Skeletal muscle tissue (tissue), 5 donors: Measurements from ENCODE around the gene FALEC. TPM values are rescaled to one million over a fixed set of nuclear protein-coding genes. Genes with fewer than 3 reads are reported as not detected.

Source experiments
- H3K27ac ChIP-seq: one replicate; pipeline ENCODE4 v1.7.0; 2013; ENCODE audit warnings: mild to moderate bottlenecking, low read depth, low read length, inconsistent platforms
- H3K27me3 ChIP-seq, 3 donors: one replicate each; pipeline ENCODE4 v1.7.0; 2013; ENCODE audit warnings: low read length in 3 of 3; ENCODE audit not compliant: control insufficient read depth in 3 of 3, insufficient read depth in 3 of 3
- H3K36me3 ChIP-seq, 3 donors: one replicate each; pipeline ENCODE4 v1.7.0; 2013; ENCODE audit warnings: low read length in 3 of 3; ENCODE audit not compliant: control insufficient read depth in 3 of 3, insufficient read depth in 3 of 3
- H3K4me1 ChIP-seq, 3 donors: one replicate each; pipeline ENCODE4 v1.7.0; 2013; ENCODE audit warnings: low read length in 3 of 3, mild to moderate bottlenecking in 3 of 3; ENCODE audit not compliant: control insufficient read depth in 3 of 3, insufficient read depth in 3 of 3
- H3K4me3 ChIP-seq, 3 donors: one replicate each; pipeline ENCODE4 v1.7.0; 2013; ENCODE audit warnings: low read length in 3 of 3
- H3K9ac ChIP-seq, 3 donors: one replicate each; pipeline ENCODE4 v1.7.0; 2013; ENCODE audit warnings: low read length in 3 of 3, mild to moderate bottlenecking in 3 of 3, moderate library complexity in 2 of 3, low read depth in 1 of 3
- H3K9me3 ChIP-seq, 3 donors: one replicate each; pipeline ENCODE4 v1.7.0; 2013; ENCODE audit warnings: low read length in 3 of 3; ENCODE audit not compliant: control insufficient read depth in 3 of 3
- small RNA-seq: library from RNA; depleted of rRNA; stranded (forward); fragments of <200 nt; gene quantifications from one replicate; pipeline ENCODE3, GENCODE V24; 2014
- total RNA-seq: library from RNA; depleted of rRNA; stranded (reverse); fragments of >200 nt; gene quantifications from one replicate; pipeline ENCODE4 v1.2.3, GENCODE V29; 2014
- donor health status: Osteomylitis.

FALEC gene
- total RNA-seq, 1 donor from 2014 or later: not detected

DNA sequence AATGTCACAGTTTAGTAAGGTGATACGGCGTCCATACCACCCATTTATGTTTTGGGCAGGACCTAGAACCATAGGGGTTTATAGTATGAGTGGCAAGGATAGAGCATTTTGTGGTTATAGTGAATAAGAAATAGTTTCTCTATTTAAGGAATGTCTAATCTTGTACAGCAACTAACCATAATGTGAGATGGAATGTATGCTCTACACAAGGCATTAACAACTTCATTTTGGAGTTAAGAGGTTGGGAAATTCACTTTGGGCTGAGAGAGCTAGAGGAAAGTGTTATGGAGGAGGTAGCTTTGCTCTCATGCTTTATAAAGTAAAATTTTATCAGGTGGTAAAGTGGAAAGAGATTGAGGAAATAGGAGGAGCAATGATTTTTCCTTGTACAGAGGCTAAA lies 66.8 kb downstream of the FALEC start:
- Histone ChIP-seq H3K4me3 (no peak overlapping the region), H3K36me3 (peaks cover 9 to 13% (median 11%) of the 10 kb centered on the region in 3 donors), H3K27ac (no peak overlapping the region), H3K9ac (no peak overlapping the region), H3K4me1 (peaks cover 6 to 9% (median 8%) of the 10 kb centered on the region in 3 donors), H3K27me3 (no peaks in the 10 kb centered on the region), H3K9me3 (no peaks in the 10 kb centered on the region)

Small RNA genes lying within 50 kb of the gene (small RNA-seq; reads per million reads assigned to genes)
- gene MIR4257: not detected
- not detected for gene RN7SL473P
- gene RN7SL600P: not detected

Other genes with a start within 250 kb of the FALEC start
- 99.2 TPM for gene APH1A, start 246.7 kb upstream of the FALEC start, total RNA-seq
- gene C1orf54, start 243.0 kb upstream of the FALEC start, total RNA-seq: 54.8 TPM
- 2.1 TPM for gene CIART, start 233.2 kb upstream of the FALEC start, total RNA-seq
- 37.6 TPM for gene MRPS21, start 221.9 kb upstream of the FALEC start, total RNA-seq
- 35.0 TPM for gene PRPF3, start 194.2 kb upstream of the FALEC start, total RNA-seq
- 12.0 TPM for gene RPRD2, start 151.6 kb upstream of the FALEC start, total RNA-seq
- 21.4 TPM for gene TARS2, start 28.3 kb upstream of the FALEC start, total RNA-seq
- gene ECM1, start 7.6 kb upstream of the FALEC start, total RNA-seq: 0.52 TPM
- gene ADAMTSL4, start 33.7 kb downstream of the FALEC start, total RNA-seq: 12.0 TPM
- gene MCL1, start 63.9 kb downstream of the FALEC start, total RNA-seq: 157 TPM
- 63.7 TPM for gene ENSA, start 113.9 kb downstream of the FALEC start, total RNA-seq
- 22.4 TPM for gene GOLPH3L, start 181.4 kb downstream of the FALEC start, total RNA-seq
- not detected for gene HORMAD1, start 205.1 kb downstream of the FALEC start, total RNA-seq